Femur (tissue), 1 donor: ENCODE measurements around the gene IGFL4.

Source experiments
- DNase-seq: peaks from one replicate; pipeline ENCODE4 v3.0.0-alpha.2; 2017

Gene IGFL4

GRCh38 chr19:46060012-46060411, 19.2 kb upstream of the IGFL4 start:
- DNase-seq = no peak

GRCh38 chr19:46058778-46059177, 18.0 kb upstream of the IGFL4 start:
- no peak for DNase-seq

- no peak for DNase-seq
Observed at GRCh38 chr19:46056536-46056935, 15.7 kb upstream of the IGFL4 start.

GRCh38 chr19:46052896-46053295, 12.1 kb upstream of the IGFL4 start:
- no peak for DNase-seq

- DNase-seq = no peak
Observed at GRCh38 chr19:46049597-46049996, 8.8 kb upstream of the IGFL4 start.

GRCh38 chr19:46043519-46043918, 2.7 kb upstream of the IGFL4 start:
- DNase-seq = no peak

- DNase-seq = no peak
Observed at GRCh38 chr19:46042252-46042883, 1.6 kb upstream of the IGFL4 start.

- no peak for DNase-seq
Observed at GRCh38 chr19:46040125-46040524, 677 bp downstream of the IGFL4 start.

- no peak for DNase-seq
Observed at GRCh38 chr19:46036744-46037128, 4.1 kb downstream of the IGFL4 start.

- no peak for DNase-seq
Observed at GRCh38 chr19:46035986-46036743, 4.6 kb downstream of the IGFL4 start.

- DNase-seq = no peak
Observed at GRCh38 chr19:46035546-46035945, 5.3 kb downstream of the IGFL4 start.

GRCh38 chr19:46033401-46033800, 7.4 kb downstream of the IGFL4 start:
- no peak for DNase-seq

GRCh38 chr19:46032597-46033025, 8.2 kb downstream of the IGFL4 start:
- no peak for DNase-seq

GRCh38 chr19:46031781-46032596, 8.8 kb downstream of the IGFL4 start:
- no peak for DNase-seq

GRCh38 chr19:46030812-46031550, 9.8 kb downstream of the IGFL4 start:
- DNase-seq = no peak

- no peak for DNase-seq
Observed at GRCh38 chr19:46025835-46026234, 15.0 kb downstream of the IGFL4 start.

GRCh38 chr19:46023311-46023779, 17.5 kb downstream of the IGFL4 start:
- no peak for DNase-seq

- no peak for DNase-seq
Observed at GRCh38 chr19:46022431-46023310, 18.1 kb downstream of the IGFL4 start, which contains the start of gene PGLYRP1. PGLYRP1 (minus strand) TSS chr19:46023053; CDS start chr19:46023021, 32 bp downstream.

GRCh38 chr19:46022061-46022430, 18.8 kb downstream of the IGFL4 start:
- no peak for DNase-seq

- no peak for DNase-seq
Observed at GRCh38 chr19:46021531-46022041, 19.2 kb downstream of the IGFL4 start.

GRCh38 chr19:46020819-46021125, 20.0 kb downstream of the IGFL4 start:
- DNase-seq = no peak

- no peak for DNase-seq
Observed at GRCh38 chr19:46019270-46019669, 21.5 kb downstream of the IGFL4 start.
